ENCODE results near the gene SOX18.

SOX18 gene

DNA sequence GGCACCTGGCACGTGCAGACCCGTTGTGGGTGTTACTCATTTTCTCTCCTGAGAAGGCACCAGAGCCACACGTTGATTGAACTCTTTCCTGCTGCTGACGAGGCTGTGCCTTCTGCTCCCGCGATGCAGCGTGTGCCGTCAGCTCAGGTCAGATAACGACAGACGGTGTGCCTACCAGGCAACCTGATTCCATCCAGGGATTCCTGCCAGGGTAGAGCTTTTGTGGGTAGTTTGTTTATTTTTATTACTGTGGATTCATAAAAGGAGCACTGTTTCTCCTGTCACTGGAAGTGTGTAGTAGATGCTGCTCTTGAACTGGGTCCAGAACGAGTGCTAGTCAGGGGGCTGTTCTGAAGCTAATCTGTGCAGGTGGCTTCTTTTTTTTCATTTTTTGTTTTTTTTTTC is 47.8 kb downstream of the SOX18 start:
- no peak overlapping the region for H3K4me3 ChIP-seq (ENCODE audit: low read depth, low read length)
- no peak for DNase-seq (ENCODE audit: low read depth)
- TF ChIP-seq, protein P1, sequence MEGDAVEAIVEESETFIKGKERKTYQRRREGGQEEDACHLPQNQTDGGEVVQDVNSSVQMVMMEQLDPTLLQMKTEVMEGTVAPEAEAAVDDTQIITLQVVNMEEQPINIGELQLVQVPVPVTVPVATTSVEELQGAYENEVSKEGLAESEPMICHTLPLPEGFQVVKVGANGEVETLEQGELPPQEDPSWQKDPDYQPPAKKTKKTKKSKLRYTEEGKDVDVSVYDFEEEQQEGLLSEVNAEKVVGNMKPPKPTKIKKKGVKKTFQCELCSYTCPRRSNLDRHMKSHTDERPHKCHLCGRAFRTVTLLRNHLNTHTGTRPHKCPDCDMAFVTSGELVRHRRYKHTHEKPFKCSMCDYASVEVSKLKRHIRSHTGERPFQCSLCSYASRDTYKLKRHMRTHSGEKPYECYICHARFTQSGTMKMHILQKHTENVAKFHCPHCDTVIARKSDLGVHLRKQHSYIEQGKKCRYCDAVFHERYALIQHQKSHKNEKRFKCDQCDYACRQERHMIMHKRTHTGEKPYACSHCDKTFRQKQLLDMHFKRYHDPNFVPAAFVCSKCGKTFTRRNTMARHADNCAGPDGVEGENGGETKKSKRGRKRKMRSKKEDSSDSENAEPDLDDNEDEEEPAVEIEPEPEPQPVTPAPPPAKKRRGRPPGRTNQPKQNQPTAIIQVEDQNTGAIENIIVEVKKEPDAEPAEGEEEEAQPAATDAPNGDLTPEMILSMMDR (IDR thresholded peaks at IDR 0.05; ENCODE audit: insufficient read depth, low read depth, low read length, missing control alignments) = no peak

DNA sequence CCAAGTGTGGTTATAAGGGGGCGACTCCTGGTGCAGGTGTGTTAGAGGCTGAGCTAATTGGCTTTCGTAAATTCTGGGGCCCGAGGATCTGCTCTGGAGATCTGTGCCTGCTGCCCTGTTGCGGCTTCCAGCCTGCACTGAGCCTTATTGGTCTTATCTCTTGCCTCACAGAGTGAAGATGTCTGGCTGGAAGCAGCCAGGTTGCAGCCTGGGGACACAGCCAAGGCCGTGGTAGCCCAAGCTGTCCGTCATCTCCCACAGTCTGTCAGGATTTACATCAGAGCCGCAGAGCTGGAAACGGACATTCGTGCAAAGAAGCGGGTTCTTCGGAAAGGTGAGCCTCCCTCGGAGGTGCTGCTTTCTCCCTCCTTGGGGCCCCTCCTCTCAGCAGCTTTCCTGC is 48.5 kb downstream of the SOX18 start:
- TF ChIP-seq, protein P1 (IDR thresholded peaks at IDR 0.05; ENCODE audit: insufficient read depth, low read depth, low read length, missing control alignments) = no peak
- H3K4me3 ChIP-seq (ENCODE audit: low read depth, low read length) = no peak overlapping the region
- DNase-seq (ENCODE audit: low read depth) = no peak
